GM21381 (cell line): Measurements from ENCODE around the gene TRAPPC14.
A peak's percentile ranks its signal among the peaks of the same experiment; 100 is the strongest.

ENCODE experiments used
- ATAC-seq: cut with Tn5 transposase; IDR thresholded peaks from one replicate; pipeline ENCODE4 v1.9.1; 2021; ENCODE audit warnings: mild to moderate bottlenecking, moderate library complexity; ENCODE audit not compliant: unreplicated experiment

The TRAPPC14 gene

GRCh38 chr7:100126931-100127865 is 31.3 kb downstream of the TRAPPC14 start, which contains the start of gene MBLAC1:
Gene MBLAC1 (plus strand): TSS chr7:100126967. CDS start chr7:100127396, 429 bp downstream.
- peak; percentile 62 for ATAC-seq

- ATAC-seq, result no peak
Measured at GRCh38 chr7:100126239-100126930, 32.1 kb downstream of the TRAPPC14 start.

GRCh38 chr7:100124301-100125230 is 34.0 kb downstream of the TRAPPC14 start:
- no peak for ATAC-seq

DNA sequence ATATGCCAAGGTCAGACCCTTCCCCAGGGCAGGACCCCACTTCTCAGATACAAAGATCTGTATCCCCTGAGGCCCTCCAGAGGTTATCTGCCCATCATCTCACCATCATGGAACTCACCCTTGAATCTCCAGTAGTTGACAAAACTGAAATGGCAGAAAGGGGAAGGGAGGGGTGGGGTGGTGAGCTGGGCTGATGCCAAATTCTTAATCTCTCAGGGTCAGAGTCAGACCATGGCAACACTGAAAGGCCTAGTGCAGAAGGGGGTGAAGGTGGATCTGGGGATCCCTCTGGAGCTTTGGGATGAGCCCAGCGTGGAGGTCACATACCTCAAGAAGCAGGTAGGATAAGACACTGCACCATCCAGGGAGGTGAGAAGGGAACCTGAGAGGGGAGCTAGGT is 36.0 kb downstream of the TRAPPC14 start:
- no peak for ATAC-seq

DNA sequence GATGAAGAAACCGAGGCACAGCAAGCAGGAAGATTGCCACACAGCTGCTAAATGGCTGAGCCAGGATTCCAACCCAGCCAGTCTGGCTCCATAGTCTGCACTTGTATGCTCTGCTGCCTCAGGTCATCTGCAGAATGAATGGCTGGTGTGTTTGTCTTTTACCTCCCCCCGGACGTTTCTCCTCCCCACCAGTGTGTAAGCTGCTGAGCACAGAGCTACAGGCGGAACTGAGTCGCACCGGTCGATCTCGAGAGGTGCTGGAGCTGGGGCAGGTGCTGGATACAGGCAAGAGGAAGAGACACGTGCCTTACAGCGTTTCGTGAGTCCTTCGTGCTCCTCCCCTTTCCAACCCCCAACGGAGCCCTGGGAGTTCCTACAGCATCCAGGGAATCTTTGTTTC is 36.5 kb downstream of the TRAPPC14 start:
- ATAC-seq, result no peak

DNA sequence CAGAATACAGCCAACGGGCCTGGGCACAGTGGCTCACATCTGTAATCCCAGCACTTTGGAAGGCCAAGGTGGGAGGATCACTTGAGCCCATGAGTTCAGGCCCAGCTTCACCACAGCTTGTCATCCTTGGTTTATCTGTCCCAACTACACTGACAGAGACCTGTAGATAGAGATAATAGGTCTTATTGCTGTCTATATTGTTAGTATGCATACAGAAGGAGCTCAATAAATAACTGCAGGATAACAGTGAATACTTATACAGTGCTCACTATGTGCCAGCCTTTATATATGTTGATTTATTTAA is 37.8 kb downstream of the TRAPPC14 start:
- ATAC-seq, result no peak

- peak; percentile 27 for ATAC-seq
Measured at GRCh38 chr7:100119970-100120732, 38.4 kb downstream of the TRAPPC14 start.

GRCh38 chr7:100119072-100119969 is 39.2 kb downstream of the TRAPPC14 start, which contains the start of the genes CNPY4 and TAF6:
Gene CNPY4 (plus strand): TSS chr7:100119634. CDS start chr7:100119745, 111 bp downstream.
Gene TAF6 (minus strand): TSS chr7:100119358. CDS start chr7:100114209, 5,149 bp downstream.
- peak; percentile 73 for ATAC-seq

GRCh38 chr7:100118388-100119071 is 40.0 kb downstream of the TRAPPC14 start:
- no peak for ATAC-seq

DNA sequence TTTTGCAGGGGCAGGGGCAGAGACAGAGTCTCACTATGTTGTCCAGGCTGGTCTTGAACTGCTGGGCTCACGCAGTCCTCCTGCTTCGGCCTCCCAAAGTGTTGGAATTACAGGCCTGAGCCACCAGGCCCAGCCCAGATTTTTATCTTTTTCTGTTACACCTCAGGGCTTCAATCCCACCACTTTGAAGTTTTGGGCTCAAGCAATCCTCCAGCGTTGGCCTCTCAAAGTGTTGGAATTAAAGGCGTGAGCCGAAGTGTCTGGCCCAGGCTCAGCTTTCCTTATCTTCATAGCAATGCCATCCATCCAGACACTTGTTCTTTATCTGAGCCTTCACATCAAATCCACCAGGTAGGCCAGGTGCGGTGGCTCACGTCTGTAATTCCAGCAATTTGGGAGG is 43.5 kb downstream of the TRAPPC14 start:
- no peak for ATAC-seq

- no peak for ATAC-seq
Measured at GRCh38 chr7:100111914-100112313, 46.6 kb downstream of the TRAPPC14 start.

- ATAC-seq, result no peak
Measured at GRCh38 chr7:100111156-100111555, 47.4 kb downstream of the TRAPPC14 start.

DNA sequence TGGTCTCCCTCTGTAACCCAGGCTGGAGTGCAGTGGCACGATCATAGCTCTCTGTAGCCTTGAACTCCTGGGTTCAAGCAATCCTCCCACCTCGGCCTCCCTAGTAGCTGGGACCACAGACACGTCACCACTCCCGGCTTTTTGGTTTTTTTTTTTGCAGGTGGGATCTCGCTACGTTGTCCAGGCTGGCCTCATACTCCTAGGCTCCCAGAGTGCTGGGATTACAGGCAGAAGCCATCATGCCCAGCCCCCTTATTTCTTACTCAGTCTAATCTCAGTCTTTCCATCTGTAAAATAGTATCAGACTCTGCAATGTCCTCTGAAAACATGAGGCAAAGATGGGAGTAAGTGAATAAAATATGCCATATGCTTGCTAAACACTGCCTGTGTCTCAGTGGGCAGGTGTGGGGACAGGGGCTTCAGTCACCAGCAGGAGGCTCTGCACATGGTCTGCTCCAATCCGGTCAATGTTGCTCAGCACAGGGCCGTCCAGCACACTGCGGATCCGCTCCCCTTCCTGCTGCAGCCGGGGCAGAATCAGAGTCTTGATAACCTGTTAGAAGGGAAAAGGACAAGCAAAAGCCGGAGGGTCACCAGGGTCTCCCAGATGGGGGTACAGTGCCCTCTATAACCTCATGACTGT is 48.9 kb downstream of the TRAPPC14 start:
- ATAC-seq, result no peak

DNA sequence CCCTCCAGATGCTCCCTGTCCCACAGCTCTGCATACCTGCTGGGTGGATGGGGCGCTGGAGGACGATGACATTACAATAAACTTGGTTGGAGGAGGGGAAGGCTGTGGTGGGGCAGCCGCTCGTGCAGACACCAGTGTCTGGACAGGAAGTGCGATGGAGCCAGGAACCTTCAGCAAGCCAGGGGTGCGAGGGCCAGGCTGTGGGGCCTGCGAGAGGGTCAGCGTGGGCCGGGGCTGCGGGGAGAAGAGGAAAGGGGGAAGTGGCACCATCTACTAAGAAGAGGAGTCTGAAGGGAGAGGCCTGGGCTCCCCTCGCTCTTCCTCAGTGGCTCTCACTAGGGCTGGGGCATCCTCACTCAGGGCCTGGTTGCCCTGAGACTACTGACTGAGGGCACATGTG is 50.6 kb downstream of the TRAPPC14 start:
- no peak for ATAC-seq

DNA sequence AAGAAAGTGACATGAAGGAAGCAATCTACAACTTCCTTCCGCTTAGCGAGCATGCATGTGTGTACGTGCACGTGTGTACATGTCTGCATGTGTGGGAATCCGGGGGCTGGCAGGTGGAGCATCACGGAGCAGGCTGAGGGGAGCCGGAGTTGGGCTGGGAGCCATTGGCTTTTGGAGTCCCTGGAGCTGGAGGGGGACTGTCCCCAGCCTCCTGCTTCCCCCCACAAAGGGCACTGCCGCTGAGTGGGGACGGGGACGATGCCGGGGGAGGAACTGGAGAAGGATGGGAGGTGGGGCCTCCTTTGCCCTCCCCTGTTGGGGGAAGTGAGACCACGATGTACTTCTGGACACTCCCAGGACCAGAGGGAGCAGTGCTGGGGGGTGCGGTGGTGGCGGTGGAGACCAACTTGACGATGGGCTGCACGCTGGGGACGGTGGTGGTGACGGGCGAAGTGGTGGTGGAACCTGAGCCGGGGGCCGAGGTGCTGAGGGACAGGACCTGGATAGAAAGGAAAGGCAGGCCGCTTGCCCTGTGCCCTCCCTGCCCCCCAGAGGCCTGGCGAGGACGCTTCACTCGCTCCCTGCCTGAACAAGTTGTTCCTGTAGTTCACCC is 51.3 kb downstream of the TRAPPC14 start:
- no peak for ATAC-seq

- no peak for ATAC-seq
Measured at GRCh38 chr7:100106633-100107032, 51.9 kb downstream of the TRAPPC14 start.

GRCh38 chr7:100105534-100105933 is 53.0 kb downstream of the TRAPPC14 start:
- ATAC-seq, result no peak
